Jurkat, Clone E6-1 (cell line): ENCODE data around the gene SF3A1. TPM values are rescaled to one million over a fixed set of nuclear protein-coding genes. Genes with fewer than 3 reads are reported as not detected.
"Not testable (repeated sequence)": the region's sequence is repeated elsewhere in the genome, so short reads cannot be mapped to it uniquely, and the experiment has no call there.

Source experiments
- DNase-seq: peaks from one replicate; pipeline ENCODE4 v3.0.0-alpha.2; 2011; ENCODE audit warnings: low read depth, low spot score
- H3K4me3 ChIP-seq: 2 replicates; pipeline ENCODE4 v1.5.1; 2011; ENCODE audit warnings: mild to moderate bottlenecking, low read length, control low read depth, moderate library complexity
- polyA plus RNA-seq: library from polyadenylated mRNA; unstranded; fragments of >200 nt; gene quantifications from one replicate; pipeline ENCODE4 v1.2.1, GENCODE V29; 2012; ENCODE audit warnings: missing spikeins; ENCODE audit not compliant: insufficient read length, insufficient read depth

Gene SF3A1, protein sequence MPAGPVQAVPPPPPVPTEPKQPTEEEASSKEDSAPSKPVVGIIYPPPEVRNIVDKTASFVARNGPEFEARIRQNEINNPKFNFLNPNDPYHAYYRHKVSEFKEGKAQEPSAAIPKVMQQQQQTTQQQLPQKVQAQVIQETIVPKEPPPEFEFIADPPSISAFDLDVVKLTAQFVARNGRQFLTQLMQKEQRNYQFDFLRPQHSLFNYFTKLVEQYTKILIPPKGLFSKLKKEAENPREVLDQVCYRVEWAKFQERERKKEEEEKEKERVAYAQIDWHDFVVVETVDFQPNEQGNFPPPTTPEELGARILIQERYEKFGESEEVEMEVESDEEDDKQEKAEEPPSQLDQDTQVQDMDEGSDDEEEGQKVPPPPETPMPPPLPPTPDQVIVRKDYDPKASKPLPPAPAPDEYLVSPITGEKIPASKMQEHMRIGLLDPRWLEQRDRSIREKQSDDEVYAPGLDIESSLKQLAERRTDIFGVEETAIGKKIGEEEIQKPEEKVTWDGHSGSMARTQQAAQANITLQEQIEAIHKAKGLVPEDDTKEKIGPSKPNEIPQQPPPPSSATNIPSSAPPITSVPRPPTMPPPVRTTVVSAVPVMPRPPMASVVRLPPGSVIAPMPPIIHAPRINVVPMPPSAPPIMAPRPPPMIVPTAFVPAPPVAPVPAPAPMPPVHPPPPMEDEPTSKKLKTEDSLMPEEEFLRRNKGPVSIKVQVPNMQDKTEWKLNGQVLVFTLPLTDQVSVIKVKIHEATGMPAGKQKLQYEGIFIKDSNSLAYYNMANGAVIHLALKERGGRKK
- polyA plus RNA-seq, result 198 TPM

- DNase-seq, result peak; percentile 62
- H3K4me3 ChIP-seq, result peak within 1 kb of the TSS; percentile 66
These were observed at the start of gene SF3A1, which contains the start of gene CCDC157 for GRCh38 chr22:30356449-30357235. SF3A1 (minus strand) TSS chr22:30356894; CDS start chr22:30356792, 102 bp downstream. CCDC157 (plus strand) TSS chr22:30357007; CDS start chr22:30366001, 8,994 bp downstream.

GRCh38 chr22:30406400-30406799 lies 49.7 kb upstream of the SF3A1 start:
- DNase-seq, result no peak
- H3K4me3 ChIP-seq, result no peak overlapping the region

DNA sequence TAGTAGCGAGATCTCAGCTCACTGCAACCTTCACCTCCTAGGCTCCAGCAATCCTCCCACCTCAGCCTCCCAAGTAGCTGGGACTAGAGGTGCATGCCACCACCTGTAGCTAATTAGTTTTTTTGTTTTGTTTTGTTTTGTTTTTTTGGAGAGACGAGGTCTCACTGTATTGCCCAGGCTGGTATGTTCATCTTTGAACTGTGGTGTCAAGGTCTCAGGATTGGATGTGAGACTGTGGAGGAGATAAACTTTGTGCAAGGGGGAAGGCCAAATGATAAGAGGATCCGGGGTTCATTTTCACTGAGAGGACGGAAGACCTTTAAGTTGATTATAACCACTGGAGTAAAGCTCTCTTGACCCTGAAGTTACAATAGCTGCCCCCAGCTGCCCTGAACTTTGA lies 49.0 kb upstream of the SF3A1 start:
- no peak for DNase-seq
- H3K4me3 ChIP-seq, result no peak overlapping the region

DNA sequence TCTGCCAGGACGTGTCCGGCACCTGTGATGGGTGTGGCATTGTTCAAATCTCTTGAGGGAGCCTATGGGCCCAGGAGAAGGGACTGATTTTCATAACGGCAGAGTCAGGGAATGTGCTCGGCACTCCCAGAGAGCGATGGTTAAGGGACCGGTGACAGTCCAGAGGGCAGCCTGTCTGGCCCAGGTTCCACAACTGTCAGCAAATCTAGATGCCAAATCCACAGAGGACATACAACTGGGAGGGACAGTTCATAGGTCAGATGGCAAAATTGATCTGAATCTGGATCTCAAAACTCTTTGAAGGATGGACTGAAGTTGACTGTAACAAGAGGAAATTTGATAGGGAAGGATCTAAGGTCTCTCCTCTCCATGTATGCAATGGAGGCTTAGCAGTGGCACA lies 47.6 kb upstream of the SF3A1 start:
- no peak overlapping the region for H3K4me3 ChIP-seq
- no peak for DNase-seq

DNA sequence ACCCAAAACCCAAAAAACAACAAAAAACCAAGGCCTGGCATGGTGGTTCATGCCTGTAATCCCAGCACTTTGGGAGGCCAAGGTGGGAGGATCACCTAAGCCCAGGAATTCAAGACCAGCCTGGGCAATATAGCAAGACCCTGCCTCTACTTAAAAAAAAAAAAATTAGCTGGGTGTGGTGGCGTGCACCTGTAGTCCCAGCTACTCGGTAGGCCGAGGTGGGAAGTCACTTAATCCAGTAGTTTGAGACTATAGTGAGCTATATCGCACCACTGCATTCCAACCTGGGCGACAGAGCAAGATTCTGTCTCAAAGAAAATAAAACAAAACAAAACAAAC lies 46.0 kb upstream of the SF3A1 start:
- not testable (repeated sequence) for DNase-seq, H3K4me3 ChIP-seq

DNA sequence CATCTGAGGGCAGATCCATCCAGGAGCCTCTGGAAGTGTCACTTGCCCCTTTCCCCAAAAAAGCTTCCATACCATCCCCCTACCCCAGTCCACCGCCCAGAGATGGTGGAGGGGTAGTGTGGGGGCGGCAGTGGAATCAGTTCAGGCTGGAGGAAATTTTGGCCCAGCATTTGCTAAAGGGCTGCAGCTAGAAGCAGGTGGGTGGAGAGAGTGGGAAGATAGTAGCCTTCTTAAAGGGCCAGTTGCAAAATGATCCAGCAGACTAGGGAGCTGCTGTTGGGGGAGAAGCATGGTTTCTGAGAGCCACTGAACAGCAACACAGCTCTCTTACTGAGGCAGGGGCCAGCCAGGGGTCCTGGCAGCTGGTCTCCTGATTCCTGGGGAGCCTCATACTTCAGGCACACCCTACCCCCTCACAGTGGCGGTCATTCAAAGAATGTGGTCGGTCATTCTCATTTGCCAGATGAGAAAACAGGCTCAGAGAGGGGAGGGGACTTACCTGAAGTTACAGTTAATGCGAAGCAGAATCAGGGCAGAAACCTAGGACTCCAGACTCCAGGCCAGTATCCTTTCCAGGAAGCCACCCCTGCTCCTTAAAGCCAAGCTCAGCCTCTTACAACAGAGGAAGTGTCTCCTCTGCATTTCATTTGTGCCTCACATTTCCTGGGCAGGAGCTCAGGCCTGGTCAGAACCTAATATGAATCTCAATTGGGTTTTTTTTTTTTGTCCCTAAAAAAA lies 45.5 kb upstream of the SF3A1 start:
- H3K4me3 ChIP-seq, result no peak overlapping the region
- DNase-seq, result no peak

GRCh38 chr22:30401024-30401423 lies 44.3 kb upstream of the SF3A1 start:
- DNase-seq, H3K4me3 ChIP-seq: not testable (repeated sequence)

GRCh38 chr22:30400159-30400558 lies 43.5 kb upstream of the SF3A1 start:
- DNase-seq, result no peak
- H3K4me3 ChIP-seq, result no peak overlapping the region

- DNase-seq, result no peak
- H3K4me3 ChIP-seq, result no peak overlapping the region
These were observed 43.0 kb upstream of the SF3A1 start for GRCh38 chr22:30399718-30400117.

DNA sequence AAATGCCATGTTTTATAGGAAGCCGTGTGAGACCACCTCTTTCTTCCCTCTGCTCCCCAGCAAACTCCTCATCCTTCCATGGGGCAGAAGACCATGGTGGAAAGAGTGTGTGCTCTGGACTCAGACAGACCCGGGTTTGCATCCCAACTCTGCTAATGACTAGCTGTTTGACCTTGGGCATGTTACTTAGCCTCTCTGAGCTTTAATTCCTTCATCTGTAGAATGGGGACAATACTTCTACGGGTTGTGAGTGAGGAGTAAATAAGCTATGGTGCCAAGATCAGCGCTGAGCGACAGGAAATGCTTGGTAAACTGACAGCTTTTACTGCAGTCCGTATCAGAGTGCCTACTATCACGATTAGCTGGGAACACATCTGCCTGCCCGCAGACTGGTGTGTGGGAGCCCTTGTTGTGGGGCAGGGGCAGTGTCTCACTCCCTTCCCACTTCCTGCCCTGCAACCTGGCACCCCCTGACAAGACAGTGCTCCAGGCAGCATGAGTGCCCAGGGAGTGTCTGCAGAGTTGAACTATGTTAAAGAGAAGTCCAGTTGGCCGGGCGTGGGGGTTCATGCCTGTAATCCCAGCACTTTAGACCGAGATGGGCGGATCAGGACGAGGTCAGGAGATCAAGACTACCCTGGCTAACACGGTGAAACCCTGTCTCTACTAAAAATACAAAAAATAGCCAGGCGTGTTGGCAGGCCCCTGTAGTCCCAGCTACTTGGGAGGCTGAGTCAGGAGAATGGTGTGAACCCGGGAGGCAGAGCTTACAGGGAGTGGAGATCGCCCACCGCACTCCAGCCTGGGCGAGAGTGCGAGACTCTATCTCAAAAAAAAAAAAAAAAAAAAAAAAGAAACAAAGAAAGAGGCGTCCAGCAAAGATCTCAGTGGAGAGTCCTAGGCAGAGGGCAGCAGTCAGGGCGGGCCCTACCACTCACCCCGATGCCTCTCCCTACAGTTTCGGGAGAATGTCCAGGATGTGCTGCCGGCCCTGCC lies 42.3 kb upstream of the SF3A1 start:
- peak overlapping the region; percentile 67 for H3K4me3 ChIP-seq
- DNase-seq, result peak; percentile 88

GRCh38 chr22:30397656-30398635 lies 41.3 kb upstream of the SF3A1 start:
- no peak for DNase-seq
- H3K4me3 ChIP-seq, result peak overlapping the region; percentile 67

DNA sequence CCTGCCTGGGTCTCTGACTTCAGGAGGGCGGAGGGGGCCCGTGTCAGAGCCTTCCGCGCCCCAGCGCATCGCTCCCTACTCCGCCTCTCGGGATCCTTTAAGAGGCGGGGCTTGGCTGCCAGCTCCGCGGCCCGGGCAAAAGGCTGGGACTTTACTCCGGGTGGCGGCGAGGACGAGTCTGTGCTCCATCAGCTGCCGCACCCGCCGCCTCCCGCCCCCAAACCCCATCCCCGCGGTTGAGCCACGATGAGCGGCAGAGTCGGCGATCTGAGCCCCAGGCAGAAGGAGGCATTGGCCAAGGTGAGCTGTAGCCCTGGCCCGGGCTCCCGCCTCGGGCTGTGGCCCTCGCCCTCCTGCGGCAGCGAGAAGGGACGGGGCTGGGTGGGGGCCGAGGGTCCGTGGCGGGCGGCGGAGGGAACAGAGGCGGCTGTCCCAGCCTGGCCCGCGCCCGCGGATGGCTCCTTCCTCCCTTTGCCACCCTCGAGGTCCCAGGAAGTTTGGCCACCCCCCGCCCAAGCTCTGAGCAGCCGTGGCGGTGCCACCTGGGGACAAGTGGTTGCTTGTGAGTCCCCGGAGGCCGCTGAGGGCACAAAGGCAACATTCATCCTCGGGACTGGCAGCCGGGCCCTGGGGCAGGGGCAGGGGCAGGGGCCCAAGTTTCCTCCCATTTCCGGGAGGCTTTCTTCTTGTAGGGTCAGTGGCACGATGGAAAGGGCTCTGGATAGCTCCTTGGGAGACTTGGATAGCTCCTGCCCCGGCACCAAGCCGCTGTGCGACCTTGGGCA lies 40.4 kb upstream of the SF3A1 start, which contains the start of gene SEC14L2:
Gene SEC14L2, plus strand, starts transcription at position 148 of the 785 bp plus-strand sequence. Its CDS starts 99 bp downstream, at position 247.
- DNase-seq, result peak; percentile 46

DNA sequence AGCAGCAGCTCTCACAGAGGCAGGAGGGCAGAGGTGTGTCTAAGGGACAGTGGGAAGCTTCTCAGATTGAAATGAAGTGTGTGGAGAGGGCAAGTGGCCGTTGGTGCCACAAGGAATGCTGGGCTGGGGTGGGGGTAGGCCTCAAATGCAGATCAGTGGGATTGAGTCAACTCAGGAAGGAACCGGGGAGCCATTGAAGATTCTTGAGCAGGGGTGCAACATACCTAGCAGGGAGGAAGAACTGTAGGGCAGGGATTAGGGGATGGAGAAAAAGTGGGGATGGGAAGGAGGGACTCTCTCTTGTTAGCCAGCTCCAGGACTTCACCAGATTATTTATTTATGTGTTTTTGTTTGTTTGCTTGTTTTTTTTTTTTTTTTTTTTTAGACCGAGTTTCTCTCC lies 37.2 kb upstream of the SF3A1 start:
- H3K4me3 ChIP-seq, result no peak overlapping the region
- no peak for DNase-seq

More for the DNA sequence above, 40.4 kb upstream of the SF3A1 start, which contains the start of gene SEC14L2:
- peak within 1 kb of the TSS; percentile 67 for H3K4me3 ChIP-seq

- DNase-seq, result no peak
These were observed 36.6 kb upstream of the SF3A1 start for GRCh38 chr22:30393322-30393680.

GRCh38 chr22:30392661-30393321 lies 36.1 kb upstream of the SF3A1 start:
- DNase-seq, result no peak
- H3K4me3 ChIP-seq, result no peak overlapping the region

More at GRCh38 chr22:30393322-30393680, 36.6 kb upstream of the SF3A1 start:
- no peak overlapping the region for H3K4me3 ChIP-seq
